Heart left ventricle (tissue), 13 donors: ENCODE results near the gene FOSL2.

ENCODE experiments used
- POLR2A ChIP-seq, 2 donors: fragments of 450-650 bp; IDR thresholded peaks; one replicate each; pipeline ENCODE4 v1.6.1; 2017; ENCODE audit warnings: antibody characterized with exemption in 2 of 2, mild to moderate bottlenecking in 2 of 2, moderate library complexity in 2 of 2
- TF ChIP-seq, protein P1 (sequence below), 12 donors: fragments of 200-600 bp; sonication (generic) in 4 of 12; IDR thresholded peaks; one replicate each; pipeline versions ENCODE4 v1.5.0 to v1.8.0; 2018 to 2022; ENCODE audit warnings: antibody characterized with exemption in 12 of 12, mild to moderate bottlenecking in 5 of 12
- donor health status: ischemic (EF 13 %, LVEDD 7.1; RV severe dilation, severe dysfunction).
- donor health status: DM: no; HTN: yes; CAD: no.
- donor health status: DM: no; HTN: no; CAD: no.
- donor health status: ischemic (EF 25% LVEDD 6.9; RV normal size, moderate dysfunction).
- donor health status: ischemic (EF 25% LVEDD 5.7; RV mildly dilated, moderate dysfunction).
- donor health status: ischemic (EF 35%, LVEDD 5.7; RV mildly dilated, moderate dysfunction).
- donor health status: nonischemic (EF 11% LVEDD 7.7; RV severe dilation, severe dysfunction).
- donor health status: DM: yes; HTN: yes; CAD: no.
- donor health status: PGD.
- donor health status: ischemic (EF 29% LVEDD 5.4; RV normal size, mild dysfunction).
- donor health status: nonischemic (EF 23%, LVEDD 6.1; RV moderate dilation, normal function).

DNA sequence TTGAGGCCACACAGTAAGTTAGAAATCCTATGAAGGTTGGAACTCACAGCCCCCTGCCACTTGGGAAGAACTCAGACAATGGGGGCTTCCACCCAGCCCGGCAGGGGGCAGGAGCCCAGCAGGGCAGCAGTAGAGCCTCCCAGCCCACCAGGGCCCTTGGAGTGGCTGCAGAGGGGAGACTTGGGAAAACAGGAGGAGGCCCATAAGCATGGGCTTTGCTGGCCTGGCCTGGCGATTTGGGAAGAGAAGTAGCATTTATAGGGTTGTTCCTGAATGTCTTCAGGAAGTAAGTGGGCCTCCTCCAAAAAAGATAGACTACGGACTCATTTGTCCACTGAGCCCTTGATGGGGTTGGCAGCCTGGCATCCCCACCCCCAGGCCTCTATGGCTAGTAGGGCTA, 17.4 kb upstream of the FOSL2 start:
- TF ChIP-seq, protein P1, sequence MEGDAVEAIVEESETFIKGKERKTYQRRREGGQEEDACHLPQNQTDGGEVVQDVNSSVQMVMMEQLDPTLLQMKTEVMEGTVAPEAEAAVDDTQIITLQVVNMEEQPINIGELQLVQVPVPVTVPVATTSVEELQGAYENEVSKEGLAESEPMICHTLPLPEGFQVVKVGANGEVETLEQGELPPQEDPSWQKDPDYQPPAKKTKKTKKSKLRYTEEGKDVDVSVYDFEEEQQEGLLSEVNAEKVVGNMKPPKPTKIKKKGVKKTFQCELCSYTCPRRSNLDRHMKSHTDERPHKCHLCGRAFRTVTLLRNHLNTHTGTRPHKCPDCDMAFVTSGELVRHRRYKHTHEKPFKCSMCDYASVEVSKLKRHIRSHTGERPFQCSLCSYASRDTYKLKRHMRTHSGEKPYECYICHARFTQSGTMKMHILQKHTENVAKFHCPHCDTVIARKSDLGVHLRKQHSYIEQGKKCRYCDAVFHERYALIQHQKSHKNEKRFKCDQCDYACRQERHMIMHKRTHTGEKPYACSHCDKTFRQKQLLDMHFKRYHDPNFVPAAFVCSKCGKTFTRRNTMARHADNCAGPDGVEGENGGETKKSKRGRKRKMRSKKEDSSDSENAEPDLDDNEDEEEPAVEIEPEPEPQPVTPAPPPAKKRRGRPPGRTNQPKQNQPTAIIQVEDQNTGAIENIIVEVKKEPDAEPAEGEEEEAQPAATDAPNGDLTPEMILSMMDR (IDR thresholded peaks at IDR 0.05): no peak
- TF ChIP-seq POLR2A (IDR thresholded peaks at IDR 0.05): no peak
